ENCODE measurements around the gene DUSP8. TPM values are rescaled to one million over a fixed set of nuclear protein-coding genes. Genes with fewer than 3 reads are reported as not detected.

Gene DUSP8
- total RNA-seq, 1 experiment from 2014 or later = 4.4 TPM

- no peak for DNase-seq
- H3K27me3 ChIP-seq (ENCODE audit: insufficient read depth, low read length) = peaks cover 8% of the 10 kb centered on the region; the same call in 1 of the 2 replicates
Observed at GRCh38 chr11:1544536-1544935, 27.5 kb downstream of the DUSP8 start.

More at GRCh38 chr11:1544536-1544935, 27.5 kb downstream of the DUSP8 start:
- no peak overlapping the region for H3K4me3 Mint-ChIP-seq
- Histone ChIP-seq H4K8ac (replicated peaks; ENCODE audit: insufficient read length, low read depth, low read length) (no peak overlapping the region), H3K9ac (ENCODE audit: extremely low read depth, insufficient read length, low read length) (no peak overlapping the region), H3K56ac (ENCODE audit: insufficient read length, low read depth, low read length) (no peak overlapping the region), H2BK120ac (ENCODE audit: low read depth, low read length, poor library complexity, severe bottlenecking) (no peak overlapping the region), H3K79me1 (ENCODE audit: insufficient read depth, low read depth, low read length, poor library complexity, severe bottlenecking) (no peaks in the 10 kb centered on the region), H3K18ac (ENCODE audit: insufficient read length, low read depth, low read length) (no peak overlapping the region), H3K4ac (ENCODE audit: low read depth, low read length) (no peak overlapping the region), H2BK12ac (ENCODE audit: insufficient read length, low read depth, low read length) (no peak overlapping the region), H3K79me2 (ENCODE audit: insufficient read depth, low read length) (no peaks in the 10 kb centered on the region), H2AK5ac (ENCODE audit: insufficient read length, low read length) (no peak overlapping the region), H3K14ac (ENCODE audit: insufficient read depth, low read length) (no peak overlapping the region), H3K23me2 (ENCODE audit: insufficient read length, low read depth, low read length, poor library complexity, severe bottlenecking) (peaks cover 17% of the 10 kb centered on the region), H3K4me1 (ENCODE audit: insufficient read depth, low read length) (no peaks in the 10 kb centered on the region), H4K20me1 (ENCODE audit: control insufficient read depth, insufficient read depth, insufficient read length) (no peaks in the 10 kb centered on the region), H3K27ac (ENCODE audit: insufficient read length, low read depth, low read length) (no peak overlapping the region), H4K5ac (ENCODE audit: insufficient read length, low read depth, low read length) (no peak overlapping the region), H2BK5ac (ENCODE audit: insufficient read length, low read length) (no peak overlapping the region), H3K4me2 (ENCODE audit: insufficient read depth, insufficient read length, low read length) (no peak overlapping the region), H2AFZ (ENCODE audit: low read length) (no peak overlapping the region), H2BK20ac (ENCODE audit: low read depth, low read length, poor library complexity, severe bottlenecking) (no peak overlapping the region), H4K91ac (ENCODE audit: insufficient read length, low read depth, low read length) (no peak overlapping the region), H3K23ac (ENCODE audit: insufficient read length, low read depth, low read length) (no peak overlapping the region), H3K9me3 (ENCODE audit: control insufficient read depth, low read depth, low read length) (no peaks in the 10 kb centered on the region), H3T11ph (ENCODE audit: low read length) (no peak overlapping the region), H2BK15ac (ENCODE audit: low read depth, low read length) (no peak overlapping the region)
- TF ChIP-seq CTCF (conservative IDR thresholded peaks at IDR 0.05) = no peak
- H3K9me3 Mint-ChIP-seq = no peaks in the 10 kb centered on the region
- no peaks in the 10 kb centered on the region for H3K36me3 Mint-ChIP-seq (ENCODE audit: insufficient read depth in 1 of 3, low read depth in 3 of 3)
- H3K27ac Mint-ChIP-seq = no peak overlapping the region
- WGBS (ENCODE audit: extremely low coverage, insufficient read length, low lambda C conversion rate) = no CpG with 5 or more reads among the region's 6 CpGs
- peaks cover 82% of the 10 kb centered on the region for H3K27me3 Mint-ChIP-seq (ENCODE audit: low read depth)
- H3K4me1 Mint-ChIP-seq = peaks cover 6 to 25% of the 10 kb centered on the region in 2 experiments; a peak in 3 of 4 replicates
